Glomerular endothelial cell (primary cell): ENCODE data around the gene PPP2R5A. TPM values are rescaled to one million over a fixed set of nuclear protein-coding genes. Genes with fewer than 3 reads are reported as not detected.

ENCODE experiments used
- DNase-seq: peaks from one replicate; pipeline ENCODE4 v3.0.0-alpha.2; 2011; ENCODE audit warnings: low read depth, low spot score; ENCODE audit errors: extremely low read depth
- total RNA-seq: library from RNA; depleted of rRNA; stranded (reverse); fragments of >200 nt; gene quantifications from 2 replicates; pipeline ENCODE4 v1.2.3, GENCODE V29; 2015

PPP2R5A gene
- 45.5 and 49.5 TPM in 2 replicates for total RNA-seq

- peak; percentile 81 for DNase-seq
Observed at GRCh38 chr1:212284744-212285684, at the start of gene PPP2R5A. Gene PPP2R5A (plus strand): TSS chr1:212285410. CDS start chr1:212286111, 701 bp downstream.

GRCh38 chr1:212235857-212236256 lies 49.4 kb upstream of the PPP2R5A start:
- no peak for DNase-seq

GRCh38 chr1:212236664-212237220 lies 48.5 kb upstream of the PPP2R5A start:
- no peak for DNase-seq

GRCh38 chr1:212237651-212238050 lies 47.6 kb upstream of the PPP2R5A start:
- DNase-seq = no peak

GRCh38 chr1:212238552-212238951 lies 46.7 kb upstream of the PPP2R5A start:
- DNase-seq = no peak

- no peak for DNase-seq
Observed at GRCh38 chr1:212241501-212241900, 43.7 kb upstream of the PPP2R5A start.

- no peak for DNase-seq
Observed at GRCh38 chr1:212241957-212242287, 43.3 kb upstream of the PPP2R5A start.

GRCh38 chr1:212242288-212242984 lies 42.8 kb upstream of the PPP2R5A start:
- DNase-seq = no peak

GRCh38 chr1:212242985-212243308 lies 42.3 kb upstream of the PPP2R5A start:
- no peak for DNase-seq

- DNase-seq = no peak
Observed at GRCh38 chr1:212244441-212244840, 40.8 kb upstream of the PPP2R5A start.

- no peak for DNase-seq
Observed at GRCh38 chr1:212247179-212247721, 38.0 kb upstream of the PPP2R5A start.

- DNase-seq = no peak
Observed at GRCh38 chr1:212247988-212248387, 37.2 kb upstream of the PPP2R5A start.

- DNase-seq = no peak
Observed at GRCh38 chr1:212254853-212255363, 30.3 kb upstream of the PPP2R5A start.

GRCh38 chr1:212255705-212256307 lies 29.4 kb upstream of the PPP2R5A start:
- no peak for DNase-seq

- DNase-seq = no peak
Observed at GRCh38 chr1:212256369-212256768, 28.8 kb upstream of the PPP2R5A start.

- no peak for DNase-seq
Observed at GRCh38 chr1:212257157-212257556, 28.1 kb upstream of the PPP2R5A start.

- DNase-seq = no peak
Observed at GRCh38 chr1:212259693-212260480, 25.3 kb upstream of the PPP2R5A start.

GRCh38 chr1:212260557-212261355 lies 24.5 kb upstream of the PPP2R5A start:
- DNase-seq = no peak

GRCh38 chr1:212261361-212261929 lies 23.8 kb upstream of the PPP2R5A start:
- DNase-seq = no peak
